Measurements from ENCODE around the gene DCD.
"Not testable (repeated sequence)": the region's sequence is repeated elsewhere in the genome, so short reads cannot be mapped to it uniquely, and the experiment has no call there.

The DCD gene, protein sequence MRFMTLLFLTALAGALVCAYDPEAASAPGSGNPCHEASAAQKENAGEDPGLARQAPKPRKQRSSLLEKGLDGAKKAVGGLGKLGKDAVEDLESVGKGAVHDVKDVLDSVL

DNA sequence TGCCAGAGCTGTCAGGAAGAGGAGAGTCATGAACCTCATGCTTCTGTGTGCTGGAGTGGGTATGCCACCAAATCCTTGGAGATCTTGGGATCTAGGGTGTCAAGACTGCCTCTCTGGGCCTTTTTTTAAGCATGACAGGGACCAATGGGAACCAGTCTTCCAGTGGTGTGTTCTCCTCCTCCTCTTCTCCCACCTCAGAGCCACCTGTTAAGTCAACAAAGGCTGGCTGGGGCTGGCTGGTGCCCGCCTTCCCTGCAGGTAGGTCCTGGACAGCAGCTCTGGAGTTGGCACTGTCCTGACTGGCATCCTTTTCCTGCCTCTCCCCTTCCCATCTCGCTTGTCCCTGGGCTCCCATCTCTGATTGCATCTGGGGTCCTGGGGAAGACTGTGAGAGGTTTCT is at the start of gene DCD:
TSS of gene DCD (minus strand) at position 101 of the 400 bp plus-strand sequence. CDS start at position 39, 62 bp downstream.
- DNase-seq (ENCODE audit: low read depth in 2 of 3, low spot score in 1 of 3): no peak

DNA sequence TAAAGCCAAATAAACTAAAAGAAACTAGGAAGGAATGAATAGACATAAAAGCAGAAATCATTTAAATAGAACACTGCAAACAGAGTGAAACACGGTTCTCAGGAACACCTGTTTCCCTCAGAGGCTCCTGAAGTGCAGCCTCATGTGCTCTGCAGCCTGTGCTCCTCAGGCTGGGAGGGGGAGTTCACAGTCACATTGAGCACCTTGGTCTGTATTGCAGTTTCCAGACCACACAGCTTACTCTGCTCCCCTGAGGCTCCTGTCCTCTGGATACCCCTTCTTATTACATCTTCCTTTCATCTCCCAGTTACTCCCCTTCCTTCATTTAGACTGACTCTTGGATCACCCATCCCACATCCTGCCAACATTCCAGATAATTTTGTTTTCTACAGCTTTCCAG is 49.7 kb upstream of the DCD start:
- no peak for DNase-seq (ENCODE audit: low read depth in 2 of 3, low spot score in 1 of 3)

DNA sequence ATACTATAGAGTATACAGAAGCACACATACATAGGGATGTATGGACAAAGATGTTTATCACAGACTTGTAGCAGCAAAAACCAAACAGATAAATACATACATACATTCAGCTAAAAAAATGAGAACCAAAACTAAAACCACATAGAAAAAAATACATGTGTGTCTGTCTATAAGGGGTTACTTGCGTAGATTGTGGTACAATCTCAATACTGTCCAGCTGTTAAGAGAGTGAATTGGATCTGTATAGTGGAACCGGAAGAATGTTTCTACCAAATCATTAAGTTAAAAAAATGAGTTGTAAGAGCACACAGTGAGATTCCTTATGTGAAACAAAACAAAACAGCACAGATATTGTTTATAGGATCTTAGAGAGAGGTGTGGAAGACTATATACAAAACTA is 44.2 kb upstream of the DCD start:
- DNase-seq (ENCODE audit: low read depth in 2 of 3, low spot score in 1 of 3): no peak

- no peak for DNase-seq (ENCODE audit: low read depth in 2 of 3, low spot score in 1 of 3)
Measured at GRCh38 chr12:54689984-54690383, 41.8 kb upstream of the DCD start.

GRCh38 chr12:54689034-54689372 is 40.8 kb upstream of the DCD start:
- no peak for DNase-seq (ENCODE audit: low read depth in 2 of 3, low spot score in 1 of 3)

- no peak for DNase-seq (ENCODE audit: low read depth in 2 of 3, low spot score in 1 of 3)
Measured at GRCh38 chr12:54688309-54689033, 40.3 kb upstream of the DCD start.

DNA sequence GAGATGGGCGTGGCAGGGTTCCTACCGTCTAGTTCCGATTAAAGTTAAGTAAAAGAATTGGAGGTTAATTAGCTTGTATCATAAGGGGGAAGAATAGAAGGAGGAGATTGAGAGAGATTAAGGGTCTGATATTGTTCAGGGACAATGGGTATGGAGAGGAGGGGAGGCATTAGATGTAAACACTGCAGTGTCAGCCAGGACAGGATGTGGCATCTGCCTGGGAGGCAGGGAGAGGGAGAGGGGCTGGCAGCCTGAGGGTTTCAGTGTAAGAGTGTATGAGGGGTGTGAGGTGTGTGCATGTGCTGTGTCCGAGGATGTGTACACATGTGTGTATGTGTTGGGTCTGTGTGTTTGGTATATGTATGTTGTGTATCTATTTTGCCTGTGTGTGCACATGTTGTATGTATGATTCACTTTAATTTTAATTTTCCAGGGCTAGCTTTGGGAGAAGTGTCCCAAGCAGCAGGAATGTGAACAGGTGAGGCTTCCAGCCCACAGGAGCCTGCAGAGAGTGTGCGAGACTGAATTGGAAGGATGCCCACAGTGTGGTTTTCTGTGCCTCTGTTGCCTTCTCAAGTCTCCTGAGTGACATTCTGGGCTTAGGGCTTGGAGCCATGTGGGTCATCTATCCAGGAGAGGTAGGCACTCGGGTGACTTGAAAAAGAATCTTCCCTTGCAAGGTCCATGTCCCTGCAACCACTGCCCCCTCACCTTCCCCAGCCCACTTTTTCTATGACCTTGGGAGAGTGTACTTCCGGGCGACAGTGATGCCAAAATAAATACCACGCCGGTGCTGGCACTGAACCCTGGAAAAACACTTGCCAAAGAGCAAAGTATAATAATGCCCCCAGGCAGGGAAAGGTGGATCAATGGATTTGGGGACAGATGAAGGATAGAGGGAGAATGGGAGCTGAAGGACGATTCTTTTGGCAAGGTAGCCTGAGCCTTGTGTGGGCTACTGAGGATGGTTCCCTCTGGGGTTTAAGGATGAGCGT is 36.8 kb upstream of the DCD start:
- DNase-seq (ENCODE audit: low read depth in 2 of 3, low spot score in 1 of 3): no peak

DNA sequence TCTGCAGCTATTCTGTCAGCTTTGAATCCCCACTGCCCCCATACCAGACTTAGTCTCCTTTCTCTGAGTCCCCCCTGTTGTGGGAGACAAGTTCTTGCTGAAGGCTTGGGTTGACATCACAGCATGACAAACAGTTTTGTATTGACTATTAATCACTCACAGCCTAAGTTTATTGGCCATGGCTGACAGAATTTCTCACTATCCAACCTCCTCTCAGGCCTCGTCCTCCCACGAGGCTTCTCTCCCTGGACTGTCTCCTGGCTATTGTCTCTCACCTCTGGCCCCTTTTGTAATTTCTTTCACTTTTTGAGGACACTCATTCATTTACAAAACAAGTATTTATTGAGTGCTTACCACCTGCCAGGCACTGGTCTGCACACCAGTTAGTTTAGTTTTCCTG is 35.2 kb upstream of the DCD start:
- no peak for DNase-seq (ENCODE audit: low read depth in 2 of 3, low spot score in 1 of 3)

DNA sequence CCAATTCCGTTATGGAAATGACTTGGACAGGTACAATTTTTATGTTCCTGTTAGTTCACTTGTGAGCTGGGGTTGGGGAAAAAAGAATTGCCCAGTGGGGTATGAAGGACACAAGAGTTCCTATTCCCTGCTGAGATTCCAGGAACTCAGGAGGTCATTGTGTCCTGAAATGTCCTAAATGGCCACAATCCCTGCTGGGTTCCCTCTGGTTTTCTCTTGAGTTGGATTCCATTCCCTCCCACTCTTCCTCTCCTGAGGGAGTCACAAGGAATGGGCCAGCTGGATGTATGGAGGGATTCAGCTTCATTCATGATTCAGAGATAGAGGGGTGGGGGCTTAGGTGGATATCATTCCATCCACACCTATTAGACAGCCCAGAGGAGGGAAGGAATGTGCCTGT is 34.5 kb upstream of the DCD start:
- DNase-seq (ENCODE audit: low read depth in 2 of 3, low spot score in 1 of 3): no peak

DNA sequence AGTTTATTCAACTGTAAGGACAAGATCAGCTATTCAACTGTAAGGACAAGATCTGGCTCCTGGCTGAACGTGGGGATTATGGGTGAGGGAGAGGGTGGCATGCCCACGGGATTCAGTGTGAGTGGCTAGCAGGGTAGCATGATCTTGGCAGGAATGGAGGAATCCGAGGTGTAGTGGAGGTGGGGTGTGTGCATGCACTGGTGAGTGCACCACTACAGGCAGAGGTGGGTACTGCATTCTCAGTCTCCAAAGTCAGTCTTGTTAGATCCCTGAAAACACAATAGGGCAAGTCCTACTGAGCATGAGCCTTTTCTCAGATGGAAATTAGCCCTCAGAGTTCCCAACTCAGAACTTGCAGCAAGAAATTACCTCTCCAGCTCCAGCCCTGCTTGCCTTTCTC is 32.2 kb upstream of the DCD start:
- DNase-seq (ENCODE audit: low read depth in 2 of 3, low spot score in 1 of 3): peak in 2 of 3 donors; percentile 4 to 40

DNA sequence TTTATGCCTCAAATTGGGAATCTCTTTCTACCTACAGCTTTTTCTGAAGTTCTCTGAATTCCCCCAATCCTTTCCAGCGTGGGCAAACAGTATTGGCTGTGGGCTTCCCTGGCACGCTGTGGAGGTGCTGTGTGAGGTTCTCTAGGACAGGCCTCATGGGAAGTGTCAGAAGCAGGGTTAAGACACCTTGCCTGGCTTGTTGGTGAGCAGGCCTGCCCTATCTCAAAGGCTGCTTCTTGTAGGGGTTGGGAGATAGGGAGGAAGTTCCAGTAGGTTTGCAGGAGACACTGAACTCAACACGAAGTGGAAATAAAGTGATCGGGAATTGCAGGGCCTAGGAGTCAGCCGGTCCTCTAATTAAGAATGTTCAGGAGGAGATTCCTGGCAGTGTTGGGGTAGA is 30.0 kb upstream of the DCD start:
- DNase-seq (ENCODE audit: low read depth in 2 of 3, low spot score in 1 of 3): no peak

- no peak for DNase-seq (ENCODE audit: low read depth in 2 of 3, low spot score in 1 of 3)
Measured at GRCh38 chr12:54667945-54668344, 19.8 kb upstream of the DCD start.

- no peak for DNase-seq (ENCODE audit: low read depth in 2 of 3, low spot score in 1 of 3)
Measured at GRCh38 chr12:54666008-54666407, 17.8 kb upstream of the DCD start.

- DNase-seq (ENCODE audit: low read depth in 2 of 3, low spot score in 1 of 3): not testable (repeated sequence)
Measured at GRCh38 chr12:54665022-54665635, 17.0 kb upstream of the DCD start.

GRCh38 chr12:54663603-54664002 is 15.4 kb upstream of the DCD start:
- no peak for DNase-seq (ENCODE audit: low read depth in 2 of 3, low spot score in 1 of 3)

DNA sequence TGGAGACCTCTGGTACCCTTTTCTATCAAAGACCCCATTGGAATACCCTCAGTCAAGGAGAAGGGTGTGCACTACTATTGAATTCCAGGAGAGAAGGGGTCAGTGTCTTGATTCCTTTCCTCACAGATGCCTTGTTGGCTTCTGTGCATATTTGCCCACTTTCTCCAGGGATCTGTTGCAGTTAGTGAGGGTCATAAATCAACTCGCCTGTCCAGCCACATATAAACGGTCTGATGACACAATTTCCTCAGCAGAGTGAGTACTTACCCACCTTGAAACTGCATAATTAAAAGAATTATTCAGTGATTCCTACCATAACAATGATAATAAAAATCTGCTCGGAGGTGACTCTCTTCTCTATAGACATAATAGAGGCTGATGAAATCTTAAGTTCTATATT is 13.9 kb upstream of the DCD start:
- DNase-seq (ENCODE audit: low read depth in 2 of 3, low spot score in 1 of 3): no peak

DNA sequence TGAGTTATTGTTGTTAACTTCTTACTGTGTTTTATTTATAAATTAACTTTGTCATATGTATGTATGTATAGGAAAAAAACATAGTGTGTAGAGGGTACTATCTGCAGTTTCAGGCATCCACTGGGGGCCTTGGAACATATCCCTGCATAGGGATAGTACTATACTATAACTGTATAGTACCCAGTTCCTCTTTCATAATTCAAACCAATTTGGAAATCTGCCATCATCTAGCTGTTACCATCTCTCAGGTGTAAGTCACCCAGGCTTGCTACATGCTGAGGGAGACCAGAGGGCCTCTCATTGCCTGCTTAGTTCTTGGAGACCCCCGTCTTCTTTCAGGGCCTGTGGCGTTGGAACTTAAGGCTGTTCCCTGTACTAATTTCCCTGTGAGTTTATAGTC is 12.9 kb upstream of the DCD start:
- no peak for DNase-seq (ENCODE audit: low read depth in 2 of 3, low spot score in 1 of 3)

DNA sequence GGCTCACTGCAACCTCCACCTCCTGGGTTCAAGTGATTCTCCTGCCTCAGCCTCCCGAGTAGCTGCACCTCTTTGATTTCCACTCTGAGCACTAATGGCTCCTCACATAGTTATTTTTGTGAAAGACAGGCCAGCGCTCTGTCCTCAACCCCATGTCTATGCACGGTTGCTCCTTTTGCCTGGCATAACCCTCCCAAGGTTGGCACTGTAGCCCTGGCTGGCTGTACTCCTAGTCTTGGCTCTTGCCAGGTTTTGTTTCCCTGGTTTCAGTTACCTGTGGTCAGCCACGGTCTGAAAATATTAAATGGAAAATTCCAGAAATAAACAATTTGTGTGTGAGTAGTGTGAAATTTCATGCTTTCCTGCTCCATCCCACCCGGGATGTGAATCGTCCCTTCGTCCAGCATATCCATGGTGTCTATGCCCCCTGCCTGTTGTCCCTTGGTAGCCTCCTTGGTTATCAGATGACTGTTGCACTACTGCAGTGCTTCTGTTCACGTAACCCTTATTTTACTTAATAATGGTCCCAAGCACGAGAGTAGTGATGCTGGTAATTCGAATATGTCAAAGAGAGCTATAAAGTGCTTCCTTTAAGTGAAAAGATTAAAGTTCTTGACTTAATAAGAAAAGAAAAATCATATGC is 12.3 kb upstream of the DCD start:
- DNase-seq (ENCODE audit: low read depth in 2 of 3, low spot score in 1 of 3): no peak

DNA sequence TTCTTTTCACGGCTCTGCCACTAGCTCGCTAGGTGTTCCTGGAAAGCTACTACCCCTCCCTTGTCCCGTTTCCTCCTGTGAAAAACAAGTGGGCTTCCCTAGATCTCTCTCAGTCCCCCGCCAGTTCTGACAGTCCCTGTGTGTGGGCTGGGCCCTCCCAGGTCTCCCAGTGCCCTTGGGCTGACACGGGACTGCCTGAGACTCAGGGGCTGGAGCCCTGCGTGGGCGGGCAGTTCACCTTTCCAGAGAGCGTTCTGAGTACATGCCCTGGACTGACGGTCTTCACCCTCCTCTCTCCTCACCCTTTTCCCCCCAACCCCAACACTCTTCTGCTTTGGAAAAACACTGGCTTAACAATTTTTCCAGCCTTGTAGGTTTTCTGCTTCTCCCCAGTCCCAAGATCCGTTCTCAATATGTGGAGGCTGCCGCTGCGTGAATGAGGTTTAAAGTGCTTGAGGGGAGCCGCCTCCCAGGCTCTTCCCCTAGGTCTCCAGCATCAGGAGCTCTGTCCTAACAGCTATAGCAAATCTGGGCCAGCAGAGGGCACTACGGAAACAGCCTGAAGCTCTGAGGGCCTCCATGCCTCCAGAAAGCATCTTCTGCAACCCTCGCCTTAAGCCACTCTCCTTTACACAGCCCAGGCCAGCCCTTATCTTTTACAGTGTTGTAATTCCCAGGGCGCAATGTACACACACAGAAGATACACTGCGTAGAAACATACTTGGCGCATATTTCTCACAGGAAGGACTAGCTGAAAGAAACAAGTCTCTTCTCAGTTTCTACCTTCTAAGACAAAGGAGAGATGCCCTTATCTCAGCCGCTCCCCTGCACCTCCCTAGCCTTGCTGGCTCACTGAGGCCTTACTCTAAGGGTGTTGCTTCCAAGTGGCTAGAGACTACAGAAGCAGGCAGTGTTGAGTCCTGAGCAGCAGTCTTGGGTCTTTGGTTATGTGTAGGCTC is 10.4 kb upstream of the DCD start:
- peak; percentile 25 to 46 (median 44) for DNase-seq (ENCODE audit: low read depth in 2 of 3, low spot score in 1 of 3)

DNA sequence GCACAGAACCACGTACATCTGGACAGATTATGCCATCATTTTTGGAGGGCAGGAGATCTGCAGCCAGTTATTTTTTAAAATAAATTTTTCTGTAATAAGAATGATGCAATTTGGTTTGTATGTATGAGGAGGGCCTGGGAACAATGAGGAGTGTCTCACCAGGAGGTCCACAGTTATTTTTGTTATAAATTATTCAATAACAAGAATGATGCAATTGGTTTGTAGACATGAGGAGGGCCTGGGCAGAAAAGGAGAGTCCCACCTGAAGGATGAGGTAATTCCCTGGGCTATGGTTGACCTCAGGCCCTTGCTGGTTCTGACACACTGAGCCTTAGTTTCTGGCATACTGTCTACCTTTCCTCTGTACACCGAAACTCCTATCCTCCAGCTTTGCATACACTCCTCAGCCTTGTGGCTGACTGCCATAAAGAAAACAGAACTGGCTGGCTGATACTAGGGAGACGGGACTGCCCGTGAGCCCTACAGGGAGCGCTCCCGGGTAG is 9.0 kb upstream of the DCD start:
- no peak for DNase-seq (ENCODE audit: low read depth in 2 of 3, low spot score in 1 of 3)
